Neutrophil (primary cell): Measurements from ENCODE around the gene THSD8.

Experiments used
- H3K27ac ChIP-seq: fragments of 200-600 bp; sonication (generic); 2 replicates; pipeline ENCODE4 v1.5.1; 2016; ENCODE audit warnings: mild to moderate bottlenecking, moderate library complexity
- H3K27me3 ChIP-seq: fragments of 200-600 bp; sonication (generic); 2 replicates; pipeline ENCODE4 v1.6.0; 2016; ENCODE audit warnings: mild to moderate bottlenecking
- H3K36me3 ChIP-seq: fragments of 200-600 bp; sonication (generic); 2 replicates; pipeline ENCODE4 v1.5.1; 2017
- H3K4me1 ChIP-seq, 2 experiments: fragments of 200-600 bp in 1 of 2; sonication (generic) in 1 of 2; 1 replicate in 1 of 2; 2 replicates in 1 of 2; pipeline versions ENCODE4 v1.5.1 to v1.6.1; 2013 to 2016; ENCODE audit warnings: low read depth in 1 of 2, low read length in 1 of 2, mild to moderate bottlenecking in 1 of 2, moderate library complexity in 1 of 2; ENCODE audit not compliant: control insufficient read depth in 1 of 2, insufficient read depth in 1 of 2
- H3K4me3 ChIP-seq, 2 experiments: fragments of 200-600 bp in 1 of 2; sonication (generic) in 1 of 2; 1 replicate in 1 of 2; 2 replicates in 1 of 2; pipeline ENCODE4 v1.5.1; 2013 to 2016; ENCODE audit warnings: low read depth in 1 of 2, low read length in 1 of 2, mild to moderate bottlenecking in 1 of 2, moderate library complexity in 1 of 2
- H3K9me3 ChIP-seq: fragments of 200-600 bp; sonication (generic); 2 replicates; pipeline ENCODE4 v1.5.1; 2016
- TF ChIP-seq, protein P1 (sequence below): fragments of 200-600 bp; sonication (generic); IDR thresholded peaks from 2 replicates; pipeline ENCODE4 v1.5.1; 2016; ENCODE audit warnings: antibody characterized with exemption

The THSD8 gene

DNA sequence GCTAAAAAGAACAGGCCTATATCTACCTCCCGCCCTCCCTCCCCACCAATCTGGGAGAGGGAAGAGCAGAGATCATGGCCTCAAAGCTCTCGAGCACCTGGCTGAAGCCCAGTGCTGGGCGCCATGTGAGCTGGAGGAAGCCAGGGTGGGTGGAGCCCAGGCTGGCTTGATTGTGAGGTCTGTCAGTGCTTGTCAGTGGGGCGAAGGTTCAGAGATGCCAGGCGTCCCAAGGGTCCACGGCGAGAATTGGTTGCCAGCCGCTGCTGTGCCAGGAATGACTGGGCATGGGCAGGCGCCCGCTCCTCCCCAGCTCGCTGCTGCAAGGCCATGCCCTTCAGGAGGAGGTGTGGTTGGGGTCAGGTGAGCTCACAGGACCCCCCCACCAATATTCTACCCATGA, 38.8 kb upstream of the THSD8 start:
- peaks cover 2% of the 10 kb centered on the region for H3K27me3 ChIP-seq
- H3K4me1 ChIP-seq, result no peaks in the 10 kb centered on the region
- TF ChIP-seq, protein P1, sequence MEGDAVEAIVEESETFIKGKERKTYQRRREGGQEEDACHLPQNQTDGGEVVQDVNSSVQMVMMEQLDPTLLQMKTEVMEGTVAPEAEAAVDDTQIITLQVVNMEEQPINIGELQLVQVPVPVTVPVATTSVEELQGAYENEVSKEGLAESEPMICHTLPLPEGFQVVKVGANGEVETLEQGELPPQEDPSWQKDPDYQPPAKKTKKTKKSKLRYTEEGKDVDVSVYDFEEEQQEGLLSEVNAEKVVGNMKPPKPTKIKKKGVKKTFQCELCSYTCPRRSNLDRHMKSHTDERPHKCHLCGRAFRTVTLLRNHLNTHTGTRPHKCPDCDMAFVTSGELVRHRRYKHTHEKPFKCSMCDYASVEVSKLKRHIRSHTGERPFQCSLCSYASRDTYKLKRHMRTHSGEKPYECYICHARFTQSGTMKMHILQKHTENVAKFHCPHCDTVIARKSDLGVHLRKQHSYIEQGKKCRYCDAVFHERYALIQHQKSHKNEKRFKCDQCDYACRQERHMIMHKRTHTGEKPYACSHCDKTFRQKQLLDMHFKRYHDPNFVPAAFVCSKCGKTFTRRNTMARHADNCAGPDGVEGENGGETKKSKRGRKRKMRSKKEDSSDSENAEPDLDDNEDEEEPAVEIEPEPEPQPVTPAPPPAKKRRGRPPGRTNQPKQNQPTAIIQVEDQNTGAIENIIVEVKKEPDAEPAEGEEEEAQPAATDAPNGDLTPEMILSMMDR, result no peak
- no peaks in the 10 kb centered on the region for H3K36me3 ChIP-seq
- no peak overlapping the region for H3K4me3 ChIP-seq
- H3K9me3 ChIP-seq, result no peaks in the 10 kb centered on the region
- H3K27ac ChIP-seq, result no peak overlapping the region

DNA sequence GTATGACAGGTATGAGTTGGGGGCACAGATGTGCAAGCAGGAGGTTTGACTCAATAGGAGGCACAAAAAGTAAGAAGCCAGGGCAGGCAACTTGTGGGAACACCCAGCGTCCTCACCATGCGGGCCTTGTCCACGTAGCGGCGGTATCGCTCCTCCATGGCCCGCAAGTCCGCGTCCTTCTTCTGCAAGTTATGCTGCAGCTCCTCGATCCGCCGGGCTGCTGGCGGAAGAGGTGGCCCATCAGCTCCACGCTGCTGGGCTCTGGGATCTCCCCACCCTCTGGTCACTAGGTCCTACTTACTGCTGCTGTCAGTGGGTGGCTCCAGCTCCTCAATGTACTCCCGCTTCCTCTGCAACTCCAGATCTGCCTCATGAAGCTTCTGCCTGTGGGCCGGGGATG, 37.2 kb upstream of the THSD8 start:
- H3K4me3 ChIP-seq, result no peak overlapping the region
- H3K27ac ChIP-seq, result no peak overlapping the region
- no peaks in the 10 kb centered on the region for H3K36me3 ChIP-seq
- peaks cover 0 to under 1% of the 10 kb centered on the region in 2 experiments for H3K4me1 ChIP-seq
- H3K9me3 ChIP-seq, result no peaks in the 10 kb centered on the region
- TF ChIP-seq, protein P1, result no peak
- no peaks in the 10 kb centered on the region for H3K27me3 ChIP-seq

- Histone ChIP-seq H3K36me3 (no peaks in the 10 kb centered on the region), H3K27me3 (no peaks in the 10 kb centered on the region), H3K4me3 (no peak overlapping the region), H3K9me3 (no peaks in the 10 kb centered on the region), H3K27ac (peak overlapping the region; percentile 20), H3K4me1 (peaks cover 0 to 7% of the 10 kb centered on the region in 2 experiments)
- TF ChIP-seq, protein P1, result peak; percentile 68
Measured at GRCh38 chr19:12766051-12766521, 35.8 kb upstream of the THSD8 start.

- Histone ChIP-seq H3K27ac (no peak overlapping the region), H3K9me3 (no peaks in the 10 kb centered on the region), H3K36me3 (no peaks in the 10 kb centered on the region), H3K4me1 (peaks cover 0 to 7% of the 10 kb centered on the region in 2 experiments), H3K4me3 (no peak overlapping the region), H3K27me3 (no peaks in the 10 kb centered on the region)
- TF ChIP-seq, protein P1, result no peak
Measured at GRCh38 chr19:12767150-12767549, 34.7 kb upstream of the THSD8 start.

DNA sequence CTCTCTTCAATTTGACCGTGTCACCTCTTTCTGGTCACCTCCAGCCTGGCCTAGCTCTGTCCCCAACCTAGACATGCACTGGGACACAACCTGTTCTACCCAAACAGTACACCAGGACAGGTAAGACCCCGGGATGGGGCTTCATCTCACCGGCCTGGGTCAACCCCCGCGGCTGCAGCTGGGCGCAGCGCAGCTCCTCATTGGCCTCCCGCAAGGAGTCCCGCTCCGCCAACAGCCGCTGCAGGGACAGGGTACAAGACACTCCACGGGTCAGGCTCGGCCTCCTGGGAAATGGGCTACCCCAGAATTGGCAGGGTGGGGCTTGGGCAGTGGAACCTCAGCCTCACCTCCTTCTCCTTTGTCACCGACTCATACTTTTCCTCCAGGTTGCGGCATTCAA, 34.2 kb upstream of the THSD8 start:
- H3K36me3 ChIP-seq, result no peaks in the 10 kb centered on the region
- no peak overlapping the region for H3K4me3 ChIP-seq
- no peaks in the 10 kb centered on the region for H3K9me3 ChIP-seq
- no peaks in the 10 kb centered on the region for H3K27me3 ChIP-seq
- H3K4me1 ChIP-seq, result peaks cover 0 to 7% of the 10 kb centered on the region in 2 experiments
- TF ChIP-seq, protein P1, result no peak
- no peak overlapping the region for H3K27ac ChIP-seq

GRCh38 chr19:12769689-12770088, 32.2 kb upstream of the THSD8 start:
- no peaks in the 10 kb centered on the region for H3K9me3 ChIP-seq
- H3K27me3 ChIP-seq, result no peaks in the 10 kb centered on the region
- H3K4me1 ChIP-seq, result peaks cover under 1 to 8% of the 10 kb centered on the region in 2 experiments
- TF ChIP-seq, protein P1, result no peak
- H3K36me3 ChIP-seq, result no peaks in the 10 kb centered on the region
- H3K27ac ChIP-seq, result no peak overlapping the region
- no peak overlapping the region for H3K4me3 ChIP-seq
